Amniotic stem cell (primary cell): ENCODE measurements around the gene RRM1.
"Not testable (repeated sequence)": the region's sequence is repeated elsewhere in the genome, so short reads cannot be mapped to it uniquely, and the experiment has no call there.

Experiments
- DNase-seq: peaks from one replicate; lab custom pipeline; 2025; lab: John Stamatoyannopoulos, UW

RRM1 gene

GRCh38 chr11:4083198-4083597 lies 11.4 kb upstream of the RRM1 start:
- DNase-seq = no peak

DNA sequence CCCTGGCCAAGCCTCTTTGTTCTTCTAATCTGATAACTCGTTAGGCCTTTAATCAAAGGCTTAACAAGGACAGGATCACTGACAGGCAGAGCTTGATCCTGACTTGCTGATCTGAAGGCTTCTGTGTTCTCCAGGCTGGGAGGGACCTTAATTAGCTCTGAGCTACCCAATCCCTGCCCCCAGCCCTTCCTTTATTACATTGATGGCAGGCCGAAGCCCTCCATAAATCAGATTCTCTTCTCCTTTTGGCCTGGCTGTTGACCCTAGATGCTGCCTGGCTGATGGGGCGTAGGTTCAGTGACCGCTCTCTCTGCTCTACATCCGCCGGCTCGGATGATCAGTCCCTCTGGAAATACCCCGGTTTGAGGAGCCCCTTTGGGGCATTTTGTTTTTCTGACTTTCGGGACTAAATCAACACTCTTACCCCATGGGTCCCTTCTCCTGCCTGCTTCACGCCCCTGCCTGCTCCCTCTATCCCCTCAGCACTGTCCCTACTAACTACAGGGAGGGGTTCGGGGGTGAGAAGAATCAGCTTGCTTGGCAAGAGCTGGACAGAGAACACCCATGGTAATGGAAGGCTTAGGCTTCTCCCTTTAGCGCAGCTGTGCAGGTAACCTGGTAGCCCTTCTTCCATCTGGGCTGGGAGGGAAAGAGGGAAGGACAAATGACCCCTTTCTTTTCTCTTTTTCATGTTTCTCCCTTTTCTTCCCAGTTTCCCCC lies 10.0 kb upstream of the RRM1 start:
- no peak for DNase-seq

- DNase-seq = no peak
Observed at GRCh38 chr11:4085575-4085974, 9.0 kb upstream of the RRM1 start.

DNA sequence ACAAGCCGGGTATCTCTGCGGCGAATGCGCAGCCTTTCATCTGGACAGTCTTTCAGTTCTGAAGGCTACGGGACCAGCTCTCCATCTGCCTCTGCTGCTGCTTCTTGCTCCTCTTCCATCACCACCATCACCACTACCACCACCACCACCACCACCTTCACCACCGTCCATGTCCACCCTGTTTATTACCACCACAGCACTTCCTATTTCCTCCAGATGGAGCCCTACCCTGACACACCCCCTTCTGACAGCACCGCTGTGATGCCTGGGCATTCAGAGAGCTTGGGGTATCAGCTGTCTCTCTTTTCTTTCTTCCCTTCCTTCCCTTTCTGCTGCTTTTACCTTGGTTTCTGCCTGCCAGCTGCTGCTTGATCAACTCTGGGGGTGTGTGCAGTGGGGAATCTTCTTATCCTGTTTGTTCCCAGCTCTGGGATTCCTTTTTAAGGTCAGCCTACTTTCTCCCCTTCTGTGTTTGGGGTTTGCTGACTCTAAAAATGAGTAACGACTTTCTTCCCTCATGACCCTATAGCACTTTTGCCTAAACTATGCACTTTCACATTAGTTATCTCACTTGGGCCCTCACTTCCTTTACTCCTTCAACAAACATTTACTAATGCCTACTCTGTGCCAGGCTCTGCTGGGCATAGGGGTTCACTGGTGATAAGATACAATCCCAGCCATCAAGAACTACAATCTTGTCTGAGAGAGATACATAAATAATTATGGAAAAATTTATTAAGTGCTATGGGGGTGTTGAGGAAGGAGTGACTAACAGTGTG lies 7.8 kb upstream of the RRM1 start:
- no peak for DNase-seq

DNA sequence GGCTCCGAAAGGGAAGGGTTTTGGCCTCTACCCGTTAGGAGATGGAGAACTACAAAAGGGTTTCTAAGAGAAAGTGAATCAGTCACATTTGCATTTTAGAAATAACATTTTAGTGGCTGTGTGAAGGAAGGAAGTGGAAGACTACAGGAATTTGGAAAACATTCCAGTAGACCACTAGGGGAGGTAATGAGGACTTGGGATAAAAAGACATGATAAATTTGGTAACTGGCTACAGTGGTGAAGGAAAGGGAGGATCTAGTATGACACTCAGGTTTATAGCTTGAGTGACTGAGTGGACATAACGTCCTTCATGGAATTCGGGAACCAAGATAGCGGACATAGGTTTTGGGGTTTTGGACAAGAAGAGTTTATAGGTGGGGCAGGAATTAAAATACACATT lies 7.0 kb upstream of the RRM1 start:
- DNase-seq = no peak

- no peak for DNase-seq
Observed at GRCh38 chr11:4090258-4090657, 4.3 kb upstream of the RRM1 start.

DNA sequence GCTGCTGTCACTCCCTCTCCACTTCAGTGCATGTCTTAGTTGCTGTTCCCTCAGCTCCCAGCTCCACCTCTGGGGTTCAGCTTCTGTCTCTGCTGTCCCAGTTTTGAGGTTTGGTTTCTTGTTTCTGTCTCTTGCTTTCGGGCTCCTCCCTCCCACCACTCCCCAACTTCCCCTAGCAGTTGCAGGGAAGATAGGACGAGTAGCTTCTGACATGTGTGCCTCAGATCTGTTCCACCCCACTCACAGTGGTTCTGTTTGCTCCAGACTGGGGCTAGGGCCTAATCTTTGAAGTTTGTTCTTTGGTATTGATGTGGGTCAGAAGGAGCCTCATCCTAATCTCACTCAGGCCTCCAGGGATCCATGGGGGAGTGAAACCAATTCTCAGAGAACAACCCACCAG lies 2.6 kb upstream of the RRM1 start:
- DNase-seq = no peak

GRCh38 chr11:4093519-4094347 lies 866 bp upstream of the RRM1 start:
- DNase-seq = no peak

DNA sequence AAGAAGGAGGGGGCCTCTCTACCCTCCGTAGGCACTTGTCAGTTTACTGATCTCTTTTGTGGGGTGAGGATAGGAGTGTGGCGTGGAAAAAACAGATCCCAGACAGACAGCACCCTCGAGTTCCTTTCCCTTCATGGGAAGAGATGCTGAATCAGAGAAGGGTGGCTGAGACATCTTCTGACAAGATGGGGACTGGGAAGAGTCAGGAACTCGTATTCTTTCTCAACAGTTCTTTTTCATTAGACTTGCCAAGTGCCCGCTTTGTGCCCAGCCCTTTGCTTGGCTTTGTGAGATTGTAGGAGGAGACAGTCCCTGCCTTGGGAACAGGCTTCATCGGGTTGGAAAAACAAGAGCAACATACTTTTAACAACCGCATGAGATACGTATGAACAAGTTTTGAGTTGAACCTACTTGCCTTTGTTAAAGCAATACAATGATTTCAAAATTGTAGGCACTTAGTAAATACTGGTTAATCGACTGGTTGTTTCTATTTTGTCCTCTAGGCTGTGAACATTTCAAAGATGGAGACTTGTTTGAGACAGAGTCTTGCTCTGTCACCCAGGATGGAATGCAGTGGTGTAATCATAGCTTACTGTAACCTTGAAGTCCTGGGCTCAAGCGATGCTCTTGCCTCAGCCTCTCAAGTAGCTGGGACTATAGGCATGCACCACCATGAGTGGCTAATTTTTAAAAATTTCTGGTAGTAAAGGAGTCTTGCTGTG lies 1.1 kb downstream of the RRM1 start:
- no peak for DNase-seq

DNA sequence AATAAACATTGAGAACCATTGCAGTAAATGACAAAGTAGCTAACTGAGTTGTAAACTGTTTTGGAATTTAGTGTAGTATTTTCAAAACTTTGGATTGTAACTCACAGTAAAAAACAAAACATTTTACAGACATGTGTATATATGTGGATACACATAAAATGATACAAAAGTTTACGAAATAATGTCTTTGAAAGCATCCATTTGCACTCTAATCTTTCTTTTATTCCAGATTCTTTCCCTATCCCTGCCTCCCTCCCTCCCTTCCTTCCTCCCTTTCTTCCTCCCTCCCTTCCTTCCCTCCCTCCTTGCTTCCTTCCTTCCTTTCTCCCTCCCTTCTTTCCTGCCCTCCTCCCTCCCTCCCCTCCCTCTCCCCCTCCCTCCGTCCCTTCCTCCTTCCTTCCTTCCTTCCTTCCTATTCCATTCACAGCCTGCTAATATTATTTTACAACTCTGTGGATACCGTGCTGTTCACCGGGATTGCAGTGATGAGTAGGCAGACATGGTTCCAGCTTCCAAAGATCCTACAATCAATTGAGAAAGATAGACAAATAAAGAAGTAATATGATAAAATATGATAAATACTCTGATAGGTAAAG lies 3.5 kb downstream of the RRM1 start:
- DNase-seq = no peak

DNA sequence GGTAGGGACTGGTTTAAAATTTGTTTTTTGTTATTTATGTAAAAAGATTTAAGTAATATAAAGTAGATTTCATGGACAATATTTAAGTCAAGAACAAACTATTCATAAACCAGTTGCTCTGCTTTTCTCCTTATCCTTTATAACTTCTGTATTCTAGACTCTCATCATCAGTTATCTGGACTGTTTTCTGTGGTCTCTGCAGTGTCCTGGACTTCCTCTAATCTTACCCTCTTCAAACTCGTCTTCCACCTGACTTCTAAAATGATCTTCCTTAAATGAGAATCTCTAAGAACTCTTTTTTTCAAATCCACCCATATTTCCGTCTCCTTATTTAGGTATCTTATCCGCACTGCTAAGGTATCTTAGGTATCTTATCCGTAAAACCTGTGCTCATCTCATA lies 8.1 kb downstream of the RRM1 start:
- DNase-seq = no peak

DNA sequence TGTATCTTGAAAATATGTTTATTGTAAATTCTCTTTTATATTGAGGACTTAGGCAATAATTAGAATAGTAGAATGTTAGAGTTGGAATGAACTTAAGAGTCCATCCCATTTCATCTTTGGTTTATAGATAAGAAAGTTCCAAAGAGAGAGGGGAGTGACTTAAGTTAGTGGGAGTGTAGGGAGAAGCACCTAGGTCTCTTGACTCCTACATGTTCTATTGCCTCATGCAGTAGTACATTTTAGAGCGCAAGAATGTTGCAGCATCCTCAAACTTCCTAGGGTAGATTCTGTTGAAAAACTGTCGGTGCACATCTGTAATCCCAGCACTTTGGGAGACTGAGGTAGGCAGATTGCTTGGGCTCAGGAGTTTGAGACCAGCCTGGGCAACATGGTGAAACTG lies 8.7 kb downstream of the RRM1 start:
- DNase-seq = no peak

- DNase-seq = no peak
Observed at GRCh38 chr11:4105916-4106315, 11.3 kb downstream of the RRM1 start.

GRCh38 chr11:4111834-4112233 lies 17.2 kb downstream of the RRM1 start:
- DNase-seq = no peak

DNA sequence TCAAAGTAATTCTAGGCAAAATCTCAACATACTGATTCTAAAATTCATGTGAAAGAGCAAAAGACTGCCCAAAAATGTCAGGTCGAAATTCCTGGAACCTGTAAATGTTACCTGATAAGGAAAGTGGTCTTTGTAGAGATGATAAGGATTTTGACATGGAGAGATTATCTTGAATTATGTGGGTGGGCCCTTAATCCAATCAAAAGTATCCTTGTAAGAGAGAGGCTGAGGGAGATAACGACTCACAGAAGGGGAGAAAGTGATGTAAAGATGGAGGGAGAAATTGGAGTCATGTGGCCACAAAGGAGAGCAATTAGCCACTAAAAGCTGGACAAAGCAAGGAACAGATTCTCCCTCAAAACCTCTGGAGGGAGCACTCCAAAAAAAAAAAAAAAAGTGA lies 20.5 kb downstream of the RRM1 start:
- no peak for DNase-seq

- DNase-seq = peak; percentile 25
Observed at GRCh38 chr11:4118107-4118506, 23.5 kb downstream of the RRM1 start.

DNA sequence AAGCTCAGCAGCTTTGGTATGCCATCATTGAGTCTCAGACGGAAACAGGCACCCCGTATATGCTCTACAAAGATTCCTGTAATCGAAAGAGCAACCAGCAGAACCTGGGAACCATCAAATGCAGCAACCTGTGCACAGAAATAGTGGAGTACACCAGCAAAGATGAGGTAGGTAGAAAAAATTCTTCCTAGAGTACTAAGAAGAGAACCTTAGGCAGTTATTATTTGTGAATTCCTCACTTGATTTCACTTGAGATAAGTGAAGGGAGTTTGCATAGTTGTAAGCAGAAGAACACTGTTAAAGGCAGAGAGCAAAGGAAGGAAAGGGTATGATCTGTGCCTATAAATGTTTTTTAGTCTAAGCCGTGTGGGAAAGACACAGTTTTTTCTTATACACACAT lies 28.6 kb downstream of the RRM1 start:
- DNase-seq = no peak

DNA sequence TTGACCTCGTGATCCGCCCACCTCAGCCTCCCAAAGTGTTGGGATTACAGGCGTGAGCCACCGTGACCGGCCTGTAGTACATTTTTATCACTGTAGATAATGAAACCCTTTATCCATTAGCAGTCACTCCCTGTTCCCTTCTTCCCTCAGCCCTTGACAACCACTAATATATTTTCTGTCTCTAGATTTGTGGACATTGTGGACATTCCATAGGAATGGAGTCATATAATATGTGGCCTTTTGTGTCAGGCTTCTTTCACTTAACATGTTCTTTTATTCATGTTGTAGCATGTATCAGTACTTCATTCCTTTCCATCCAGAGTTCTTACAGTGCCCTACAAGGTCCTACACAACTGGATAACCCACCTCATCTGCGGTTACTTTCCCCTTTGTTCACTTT lies 30.5 kb downstream of the RRM1 start:
- no peak for DNase-seq

- DNase-seq = no peak
Observed at GRCh38 chr11:4127357-4127756, 32.8 kb downstream of the RRM1 start.

GRCh38 chr11:4130219-4130618 lies 35.6 kb downstream of the RRM1 start:
- DNase-seq = not testable (repeated sequence)

DNA sequence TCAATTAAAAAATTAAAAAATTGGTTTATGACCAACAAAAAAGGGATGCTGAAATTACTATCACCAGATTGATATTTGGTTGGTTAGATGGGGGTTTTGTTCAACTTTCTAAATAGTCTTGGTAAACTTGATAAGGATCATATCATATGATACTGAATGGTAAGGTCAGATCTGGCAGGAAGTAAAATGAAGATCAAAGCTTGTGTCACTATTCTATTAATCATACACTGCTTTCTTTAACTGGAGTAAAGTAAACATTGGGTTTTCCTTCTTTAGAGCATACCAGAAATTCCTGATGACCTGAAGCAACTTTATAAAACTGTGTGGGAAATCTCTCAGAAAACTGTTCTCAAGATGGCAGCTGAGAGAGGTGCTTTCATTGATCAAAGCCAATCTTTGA lies 40.2 kb downstream of the RRM1 start:
- no peak for DNase-seq

GRCh38 chr11:4138497-4138896 lies 43.9 kb downstream of the RRM1 start:
- no peak for DNase-seq
